MM.1S (cell line): ENCODE data around the gene BCHE.

Experiments used
- DNase-seq: peaks from one replicate; pipeline ENCODE4 v3.0.0-alpha.2; 2015
- H2AFZ ChIP-seq: fragments of 300-600 bp; sonication (generic); 2 replicates; pipeline ENCODE4 v1.6.0; 2016; ENCODE audit warnings: antibody characterized with exemption, low read length
- H3F3A ChIP-seq: fragments of 300-600 bp; sonication (generic); 2 replicates; pipeline ENCODE4 v1.6.1; 2016; ENCODE audit warnings: mild to moderate bottlenecking, antibody characterized with exemption, low read length, moderate library complexity, mixed read lengths; ENCODE audit not compliant: insufficient read depth
- H3K27ac ChIP-seq: fragments of 300-600 bp; sonication (generic); 2 replicates; pipeline ENCODE4 v1.5.1; 2016; ENCODE audit warnings: mild to moderate bottlenecking, low read length
- H3K27me3 ChIP-seq: fragments of 300-600 bp; sonication (generic); replicated peaks from 2 replicates; pipeline ENCODE4 v1.6.0; 2016; ENCODE audit warnings: low read length; ENCODE audit not compliant: insufficient read depth
- H3K36me3 ChIP-seq: fragments of 300-600 bp; sonication (generic); replicated peaks from 2 replicates; pipeline ENCODE4 v1.6.1; 2016; ENCODE audit warnings: mild to moderate bottlenecking, low read length, mixed read lengths; ENCODE audit not compliant: insufficient read depth
- H3K4me1 ChIP-seq: fragments of 300-600 bp; sonication (generic); 2 replicates; pipeline ENCODE4 v1.6.1; 2016; ENCODE audit warnings: low read length, mixed read lengths
- H3K4me2 ChIP-seq: fragments of 300-600 bp; sonication (generic); 2 replicates; pipeline ENCODE4 v1.6.0; 2016; ENCODE audit warnings: low read depth, low read length
- H3K4me3 ChIP-seq: fragments of 300-600 bp; sonication (generic); 2 replicates; pipeline ENCODE4 v1.5.1; 2016; ENCODE audit warnings: low read length, mixed read lengths
- H3K79me2 ChIP-seq: fragments of 300-600 bp; sonication (generic); 2 replicates; pipeline ENCODE4 v1.6.1; 2016; ENCODE audit warnings: mixed run types, low read length, mixed read lengths
- H3K9ac ChIP-seq: fragments of 300-600 bp; sonication (generic); 2 replicates; pipeline ENCODE4 v1.6.1; 2016; ENCODE audit warnings: low read length, mixed read lengths
- H3K9me2 ChIP-seq: fragments of 300-600 bp; sonication (generic); replicated peaks from 2 replicates; pipeline ENCODE4 v1.6.1; 2016; ENCODE audit warnings: mild to moderate bottlenecking, low read length, mixed read lengths; ENCODE audit not compliant: insufficient read depth
- H3K9me3 ChIP-seq: fragments of 300-600 bp; sonication (generic); replicated peaks from 2 replicates; pipeline ENCODE4 v1.6.1; 2016; ENCODE audit warnings: mild to moderate bottlenecking, low read length, mixed read lengths; ENCODE audit not compliant: insufficient read depth
- H4K20me1 ChIP-seq: fragments of 300-600 bp; sonication (generic); 2 replicates; pipeline ENCODE4 v1.6.1; 2016; ENCODE audit warnings: mild to moderate bottlenecking, low read length, moderate library complexity, mixed read lengths; ENCODE audit not compliant: insufficient read depth
- EZH2 ChIP-seq: fragments of 300-600 bp; sonication (generic); optimal IDR thresholded peaks from 2 replicates; pipeline ENCODE3; 2017; ENCODE audit warnings: low read depth, mild to moderate bottlenecking, antibody characterized with exemption, low read length, mixed read lengths
- EZH2phosphoT487 ChIP-seq: fragments of 300-600 bp; sonication (generic); IDR thresholded peaks from 2 replicates; pipeline ENCODE4 v1.6.1; 2018; ENCODE audit warnings: antibody characterized with exemption, low read length
- TF ChIP-seq, protein P1 (sequence below): fragments of 300-600 bp; sonication (generic); IDR thresholded peaks from 2 replicates; pipeline ENCODE4 v1.5.1; 2016; ENCODE audit warnings: antibody characterized with exemption, low read length, mixed read lengths

BCHE gene

DNA sequence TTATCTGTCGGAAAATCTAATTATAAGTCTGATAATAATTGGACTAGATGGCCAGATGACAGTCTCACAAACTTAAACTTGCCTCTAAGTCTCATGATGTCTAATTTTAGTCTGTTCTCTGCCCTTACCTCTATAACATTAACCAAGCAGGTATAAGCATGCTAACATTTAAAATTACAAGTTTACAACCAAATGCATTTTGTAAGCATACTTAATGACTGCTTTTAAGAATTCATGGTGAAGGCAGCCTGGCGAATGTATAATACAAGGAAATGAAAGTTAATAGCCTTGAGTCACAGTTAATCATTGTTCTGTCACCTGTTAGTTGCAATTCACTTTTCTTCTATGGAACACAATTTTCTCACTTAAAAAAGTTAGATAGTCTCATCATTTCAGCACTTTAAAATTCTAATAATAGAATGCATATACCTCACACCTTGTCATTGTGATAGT, 16.5 kb downstream of the BCHE start:
- Histone ChIP-seq H3K4me1 (no peaks in the 10 kb centered on the region), H3F3A (no peaks in the 10 kb centered on the region), H3K4me2 (no peak overlapping the region), H3K79me2 (no peaks in the 10 kb centered on the region), H3K4me3 (no peak overlapping the region), H3K9ac (no peak overlapping the region), H3K27me3 (no peaks in the 10 kb centered on the region), H3K36me3 (no peaks in the 10 kb centered on the region), H3K9me2 (no peaks in the 10 kb centered on the region), H3K27ac (no peak overlapping the region), H3K9me3 (no peaks in the 10 kb centered on the region), H4K20me1 (no peaks in the 10 kb centered on the region), H2AFZ (no peak overlapping the region)
- no peak for TF ChIP-seq EZH2phosphoT487
- TF ChIP-seq, protein P1, sequence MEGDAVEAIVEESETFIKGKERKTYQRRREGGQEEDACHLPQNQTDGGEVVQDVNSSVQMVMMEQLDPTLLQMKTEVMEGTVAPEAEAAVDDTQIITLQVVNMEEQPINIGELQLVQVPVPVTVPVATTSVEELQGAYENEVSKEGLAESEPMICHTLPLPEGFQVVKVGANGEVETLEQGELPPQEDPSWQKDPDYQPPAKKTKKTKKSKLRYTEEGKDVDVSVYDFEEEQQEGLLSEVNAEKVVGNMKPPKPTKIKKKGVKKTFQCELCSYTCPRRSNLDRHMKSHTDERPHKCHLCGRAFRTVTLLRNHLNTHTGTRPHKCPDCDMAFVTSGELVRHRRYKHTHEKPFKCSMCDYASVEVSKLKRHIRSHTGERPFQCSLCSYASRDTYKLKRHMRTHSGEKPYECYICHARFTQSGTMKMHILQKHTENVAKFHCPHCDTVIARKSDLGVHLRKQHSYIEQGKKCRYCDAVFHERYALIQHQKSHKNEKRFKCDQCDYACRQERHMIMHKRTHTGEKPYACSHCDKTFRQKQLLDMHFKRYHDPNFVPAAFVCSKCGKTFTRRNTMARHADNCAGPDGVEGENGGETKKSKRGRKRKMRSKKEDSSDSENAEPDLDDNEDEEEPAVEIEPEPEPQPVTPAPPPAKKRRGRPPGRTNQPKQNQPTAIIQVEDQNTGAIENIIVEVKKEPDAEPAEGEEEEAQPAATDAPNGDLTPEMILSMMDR, result no peak
- no peak for TF ChIP-seq EZH2
- no peak for DNase-seq

DNA sequence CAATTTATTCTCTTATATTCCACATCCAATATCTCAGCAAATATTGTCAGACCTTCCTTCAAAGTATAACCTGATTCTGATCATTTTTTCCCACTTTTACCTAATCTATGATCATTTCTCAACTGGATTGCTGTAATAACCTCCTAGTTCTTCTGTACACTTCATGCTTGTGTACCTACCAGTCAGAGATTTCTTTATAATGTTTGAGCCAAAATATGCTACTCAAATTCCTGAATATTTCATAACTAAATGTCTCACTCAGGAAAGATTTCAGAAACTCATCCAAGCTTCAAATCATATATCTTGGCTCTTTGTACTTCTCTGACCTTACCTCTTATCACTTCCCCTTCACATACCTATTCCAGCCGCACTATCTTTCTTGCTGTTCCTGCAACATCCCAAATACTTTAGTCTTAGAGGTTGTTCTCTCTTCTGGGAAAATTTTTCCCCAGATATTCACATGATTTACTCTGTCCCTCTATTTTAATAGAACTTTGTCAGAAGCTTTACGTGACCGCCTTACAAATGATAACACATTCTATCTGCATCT, 20.0 kb downstream of the BCHE start:
- H4K20me1 ChIP-seq, result no peaks in the 10 kb centered on the region
- DNase-seq, result no peak
- no peak overlapping the region for H2AFZ ChIP-seq
- H3K36me3 ChIP-seq, result no peaks in the 10 kb centered on the region
- TF ChIP-seq EZH2 (no peak), EZH2phosphoT487 (no peak)
- TF ChIP-seq, protein P1, result no peak
- no peaks in the 10 kb centered on the region for H3K4me1 ChIP-seq
- no peak overlapping the region for H3K27ac ChIP-seq
- no peak overlapping the region for H3K9ac ChIP-seq
- no peaks in the 10 kb centered on the region for H3K9me3 ChIP-seq
- no peaks in the 10 kb centered on the region for H3K79me2 ChIP-seq
- no peaks in the 10 kb centered on the region for H3K9me2 ChIP-seq
- H3F3A ChIP-seq, result no peaks in the 10 kb centered on the region
- H3K4me3 ChIP-seq, result no peak overlapping the region
- H3K27me3 ChIP-seq, result no peaks in the 10 kb centered on the region
- H3K4me2 ChIP-seq, result no peak overlapping the region

GRCh38 chr3:165816209-165816608, 21.0 kb downstream of the BCHE start:
- Histone ChIP-seq H3K36me3 (no peaks in the 10 kb centered on the region), H3K27me3 (no peaks in the 10 kb centered on the region), H3K4me2 (no peak overlapping the region), H3K9me2 (no peaks in the 10 kb centered on the region), H3K9ac (no peak overlapping the region), H3K79me2 (no peaks in the 10 kb centered on the region), H3K4me3 (no peak overlapping the region), H3K9me3 (no peaks in the 10 kb centered on the region), H3K27ac (no peak overlapping the region), H4K20me1 (no peaks in the 10 kb centered on the region), H2AFZ (no peak overlapping the region), H3F3A (no peaks in the 10 kb centered on the region), H3K4me1 (no peaks in the 10 kb centered on the region)
- DNase-seq, result no peak
- TF ChIP-seq EZH2 (no peak), EZH2phosphoT487 (no peak)
- TF ChIP-seq, protein P1, result no peak
